Smooth muscle cell (in vitro differentiated cells): ENCODE data around the gene UROD. TPM values are rescaled to one million over a fixed set of nuclear protein-coding genes. Genes with fewer than 3 reads are reported as not detected.

Source experiments
- DNase-seq: peaks from one replicate; lab custom pipeline; 2025; ENCODE audit not compliant: unreplicated experiment; lab: John Stamatoyannopoulos, UW
- H2AFZ ChIP-seq: fragments of 200-600 bp; sonication (generic); 2 replicates; pipeline ENCODE4 v1.6.0; 2016; ENCODE audit warnings: antibody characterized with exemption, low read depth, mild to moderate bottlenecking
- H3F3A ChIP-seq: fragments of 200-600 bp; sonication (generic); 2 replicates; pipeline ENCODE4 v1.6.0; 2017; ENCODE audit warnings: antibody characterized with exemption, low read depth
- H3K27ac ChIP-seq: fragments of 200-600 bp; sonication (generic); 2 replicates; pipeline ENCODE4 v1.5.1; 2016; ENCODE audit warnings: low read depth, mild to moderate bottlenecking
- H3K27me3 ChIP-seq: fragments of 200-600 bp; sonication (generic); 2 replicates; pipeline ENCODE4 v1.6.1; 2016; ENCODE audit warnings: low read depth, mild to moderate bottlenecking
- H3K36me3 ChIP-seq: fragments of 200-600 bp; sonication (generic); 2 replicates; pipeline ENCODE4 v1.5.1; 2016; ENCODE audit warnings: low read depth
- H3K4me1 ChIP-seq: fragments of 200-600 bp; sonication (generic); 2 replicates; pipeline ENCODE4 v1.5.1; 2016; ENCODE audit warnings: low read depth
- H3K4me2 ChIP-seq: fragments of 200-600 bp; sonication (generic); 2 replicates; pipeline ENCODE4 v1.6.0; 2016; ENCODE audit warnings: mild to moderate bottlenecking
- H3K4me3 ChIP-seq: fragments of 200-600 bp; sonication (generic); 2 replicates; pipeline ENCODE4 v1.5.1; 2016; ENCODE audit warnings: mild to moderate bottlenecking
- H3K79me2 ChIP-seq: fragments of 200-600 bp; sonication (generic); 2 replicates; pipeline ENCODE4 v1.6.0; 2016; ENCODE audit warnings: low read depth, mild to moderate bottlenecking
- H3K9ac ChIP-seq: fragments of 200-600 bp; sonication (generic); 2 replicates; pipeline ENCODE4 v1.6.0; 2016; ENCODE audit warnings: low read depth
- H3K9me3 ChIP-seq: fragments of 200-600 bp; sonication (generic); replicated peaks from 2 replicates; pipeline ENCODE4 v1.5.1; 2016; ENCODE audit warnings: low read depth
- H4K20me1 ChIP-seq: fragments of 200-600 bp; sonication (generic); 2 replicates; pipeline ENCODE4 v1.6.0; 2016; ENCODE audit warnings: low read depth
- CTCF ChIP-seq: fragments of 200-600 bp; sonication (generic); IDR thresholded peaks from 2 replicates; pipeline ENCODE4 v1.5.1; 2017; ENCODE audit warnings: borderline replicate concordance, mild to moderate bottlenecking, antibody characterized with exemption; ENCODE audit not compliant: insufficient read depth, poor library complexity, severe bottlenecking
- WGBS: methylation state at CpG from one replicate; pipeline ENCODE4 v1.1.7; 2016; ENCODE audit warnings: low lambda C conversion rate; 5-methylcytosine and 5-hydroxymethylcytosine counted together
- polyA plus RNA-seq: library from polyadenylated mRNA; unstranded; fragments of >200 nt; fragmentation: Nextera tagmentation; extraction: Ambion mirVana; gene quantifications from 2 replicates; pipeline ENCODE4 v1.2.1, GENCODE V29; 2016
- total RNA-seq: library from RNA; depleted of rRNA; stranded (reverse); fragments of >200 nt; gene quantifications from 2 replicates; pipeline ENCODE4 v1.2.3, GENCODE V29; 2014

UROD gene
- total and polyA plus RNA-seq, 2 experiments from 2014 or later: 82.4 to 123 TPM

DNA sequence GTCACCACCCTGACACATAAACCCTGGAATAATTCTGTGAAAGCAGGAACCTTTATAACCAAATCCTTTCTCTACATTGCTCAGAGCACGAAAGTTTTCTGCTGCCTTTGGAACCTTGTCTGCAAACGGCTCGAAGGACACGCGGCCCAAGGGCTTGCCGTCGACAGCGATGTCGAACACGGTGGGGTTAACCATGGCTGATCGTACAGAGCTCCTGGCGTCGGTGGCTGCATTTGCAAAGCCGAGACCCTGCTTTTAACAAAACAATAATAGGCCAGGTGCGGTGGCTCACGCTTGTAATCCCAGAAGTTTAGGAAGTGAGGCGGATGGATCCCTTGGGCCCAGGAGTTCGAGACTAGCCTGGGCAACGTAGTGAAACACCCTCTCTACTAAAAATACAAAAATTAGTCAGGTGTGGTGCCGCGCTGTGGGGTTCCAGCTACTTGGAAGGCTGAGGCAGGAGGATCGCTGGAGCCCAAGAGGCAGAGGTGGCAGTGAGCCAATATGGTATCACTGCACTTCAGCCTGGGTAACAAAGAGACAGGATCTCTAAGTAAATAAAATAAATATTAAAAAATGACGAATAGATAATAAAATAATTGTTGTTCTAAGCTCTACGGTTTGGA, 23.4 kb upstream of the UROD start:
- no peaks in the 10 kb centered on the region for H3K36me3 ChIP-seq
- 94% methylated on average over 24 of the region's 24 CpGs for WGBS
- H3K4me1 ChIP-seq: no peaks in the 10 kb centered on the region
- no peak overlapping the region for H3K9ac ChIP-seq
- no peak overlapping the region for H2AFZ ChIP-seq
- no peaks in the 10 kb centered on the region for H3K9me3 ChIP-seq
- no peak overlapping the region for H3K4me2 ChIP-seq
- H3K4me3 ChIP-seq: no peak overlapping the region
- TF ChIP-seq CTCF: no peak
- H4K20me1 ChIP-seq: no peaks in the 10 kb centered on the region
- no peaks in the 10 kb centered on the region for H3K27me3 ChIP-seq
- no peaks in the 10 kb centered on the region for H3F3A ChIP-seq
- H3K79me2 ChIP-seq: peaks cover 12% of the 10 kb centered on the region
- DNase-seq: no peak
- H3K27ac ChIP-seq: no peak overlapping the region

- H3F3A ChIP-seq: no peaks in the 10 kb centered on the region
- H3K79me2 ChIP-seq: no peaks in the 10 kb centered on the region
- no peaks in the 10 kb centered on the region for H3K36me3 ChIP-seq
- no peak for DNase-seq
- 90% methylated on average over 7 of the region's 7 CpGs for WGBS
- H3K4me2 ChIP-seq: no peak overlapping the region
- H3K9ac ChIP-seq: no peak overlapping the region
- H3K27ac ChIP-seq: no peak overlapping the region
- no peak for TF ChIP-seq CTCF
- no peak overlapping the region for H2AFZ ChIP-seq
- H3K4me1 ChIP-seq: no peaks in the 10 kb centered on the region
- no peaks in the 10 kb centered on the region for H3K9me3 ChIP-seq
- H3K27me3 ChIP-seq: no peaks in the 10 kb centered on the region
- no peak overlapping the region for H3K4me3 ChIP-seq
- H4K20me1 ChIP-seq: no peaks in the 10 kb centered on the region
These were observed 17.6 kb upstream of the UROD start for GRCh38 chr1:44994309-44994898.

DNA sequence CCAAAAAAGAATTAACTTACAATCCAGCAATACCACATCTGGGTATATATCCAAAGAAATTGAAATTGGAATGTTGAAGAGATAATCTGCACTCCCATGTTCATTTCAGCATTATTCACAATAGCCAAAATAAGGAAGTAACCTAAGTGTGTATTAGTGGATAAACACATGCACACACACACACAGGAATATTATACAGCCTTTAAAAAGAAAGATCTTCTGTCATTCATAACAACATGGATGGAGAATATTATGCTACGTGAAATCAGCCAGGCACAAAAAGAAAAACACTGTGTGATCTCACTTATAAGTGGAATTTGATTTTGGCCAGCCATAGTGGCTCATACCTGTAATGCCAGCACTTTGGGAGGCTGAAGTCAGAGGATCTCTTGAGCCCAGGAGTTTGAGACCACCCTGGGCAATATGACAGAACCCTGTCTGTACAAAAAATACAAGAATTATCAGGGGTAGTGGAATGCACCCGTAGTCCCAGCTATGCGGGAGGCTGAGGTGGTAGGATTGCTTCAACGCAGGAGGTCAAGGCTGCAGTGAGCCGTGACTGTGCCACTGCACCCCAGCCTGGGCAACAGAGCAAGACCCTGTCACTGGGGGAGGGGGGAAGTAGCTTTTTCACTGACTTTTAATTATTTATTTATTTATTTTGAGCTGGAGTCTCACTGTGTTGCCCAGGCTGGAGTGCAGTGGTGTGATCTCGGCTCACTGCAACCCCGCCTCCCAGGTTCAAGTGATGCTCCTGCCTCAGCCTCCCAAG, 16.4 kb upstream of the UROD start:
- WGBS: 97% methylated on average over 7 of the region's 7 CpGs
- no peak overlapping the region for H3K9ac ChIP-seq
- DNase-seq: no peak
- no peak overlapping the region for H3K27ac ChIP-seq
- H3K4me1 ChIP-seq: no peaks in the 10 kb centered on the region
- H3K79me2 ChIP-seq: no peaks in the 10 kb centered on the region
- no peaks in the 10 kb centered on the region for H3K36me3 ChIP-seq
- no peaks in the 10 kb centered on the region for H3K27me3 ChIP-seq
- H2AFZ ChIP-seq: no peak overlapping the region
- H4K20me1 ChIP-seq: no peaks in the 10 kb centered on the region
- no peaks in the 10 kb centered on the region for H3K9me3 ChIP-seq
- no peak overlapping the region for H3K4me3 ChIP-seq
- TF ChIP-seq CTCF: no peak
- H3K4me2 ChIP-seq: no peak overlapping the region
- no peaks in the 10 kb centered on the region for H3F3A ChIP-seq
